IMR-90 (cell line): ENCODE results near the gene CAPN3. TPM values are rescaled to one million over a fixed set of nuclear protein-coding genes. Genes with fewer than 3 reads are reported as not detected.
"Not testable (repeated sequence)": the region's sequence is repeated elsewhere in the genome, so short reads cannot be mapped to it uniquely, and the experiment has no call there.

Experiments
- ATAC-seq: fragments of 200-7000 bp; cut with Tn5 transposase; 2 replicates; pipeline ENCODE4 v1.9.1; 2020; ENCODE audit warnings: low read depth, mild to moderate bottlenecking, moderate library complexity
- BruUV-seq: library from RNA; stranded (reverse); fragments of 400-500 nt; replicated peaks from 2 replicates; lab custom pipeline; 2021; lab: Mats Ljungman, UMichigan
- CTCF ChIA-PET: fragments of 300-600 bp; formaldehyde crosslinking; extraction: SDS; loops from one replicate; lab custom pipeline; 2021; ENCODE audit warnings: antibody characterized with exemption; lab: Yijun Ruan, JAX
- POLR2A ChIA-PET: fragments of 300-600 bp; sonication (Branson Sonifier 250); formaldehyde crosslinking; loops from one replicate; lab custom pipeline; 2022; ENCODE audit warnings: antibody characterized with exemption; ENCODE audit not compliant: unreplicated experiment; lab: Charles Lee
- DNase-seq: peaks from one replicate; pipeline ENCODE4 v3.0.0; 2013
- H2AFZ ChIP-seq: replicated peaks from 2 replicates; pipeline ENCODE3; 2013; ENCODE audit warnings: low read length, mild to moderate bottlenecking; ENCODE audit not compliant: poor library complexity
- H2AK5ac ChIP-seq: 2 replicates; pipeline ENCODE4 v1.6.1; 2013; ENCODE audit warnings: low read depth, low read length, inconsistent platforms
- H2AK9ac ChIP-seq: replicated peaks from 2 replicates; pipeline ENCODE3; 2013; ENCODE audit warnings: mild to moderate bottlenecking, low read depth, low read length, moderate library complexity; ENCODE audit not compliant: poor library complexity
- H2BK120ac ChIP-seq: 2 replicates; pipeline ENCODE4 v1.6.1; 2013; ENCODE audit warnings: low read depth, low read length, inconsistent platforms
- H2BK15ac ChIP-seq: 3 replicates; pipeline ENCODE4 v1.6.1; 2013; ENCODE audit warnings: low read depth, low read length, inconsistent platforms
- H2BK20ac ChIP-seq: 2 replicates; pipeline ENCODE4 v1.6.1; 2013; ENCODE audit warnings: low read depth, mild to moderate bottlenecking, inconsistent platforms, low read length, moderate library complexity
- H2BK5ac ChIP-seq: 2 replicates; pipeline ENCODE4 v1.6.1; 2013; ENCODE audit warnings: mild to moderate bottlenecking, low read depth, low read length, inconsistent platforms; ENCODE audit not compliant: poor library complexity, severe bottlenecking
- H3K14ac ChIP-seq: replicated peaks from 2 replicates; pipeline ENCODE4 v1.6.1; 2013; ENCODE audit warnings: low read depth, low read length, inconsistent platforms
- H3K18ac ChIP-seq: 2 replicates; pipeline ENCODE4 v1.6.1; 2013; ENCODE audit warnings: low read depth, low read length, control low read depth
- H3K23ac ChIP-seq: 2 replicates; pipeline ENCODE4 v1.6.1; 2013; ENCODE audit warnings: low read depth, low read length, inconsistent platforms
- H3K27ac ChIP-seq: 2 replicates; pipeline ENCODE4 v1.5.1; 2013; ENCODE audit warnings: mild to moderate bottlenecking, control low read depth, low read length; ENCODE audit not compliant: insufficient read depth
- H3K27me3 ChIP-seq: 2 replicates; pipeline ENCODE4 v1.6.1; 2013; ENCODE audit warnings: low read length; ENCODE audit not compliant: control insufficient read depth, insufficient read depth
- H3K36me3 ChIP-seq: 2 replicates; pipeline ENCODE4 v1.6.1; 2013; ENCODE audit warnings: low read length, mixed read lengths; ENCODE audit not compliant: control insufficient read depth, insufficient read depth
- H3K4ac ChIP-seq: 2 replicates; pipeline ENCODE4 v1.6.1; 2013; ENCODE audit warnings: low read depth, low read length, inconsistent platforms
- H3K4me1 ChIP-seq: 2 replicates; pipeline ENCODE4 v1.6.1; 2013; ENCODE audit warnings: low read length, mixed read lengths; ENCODE audit not compliant: control insufficient read depth, insufficient read depth
- H3K4me2 ChIP-seq: 2 replicates; pipeline ENCODE4 v1.6.1; 2013; ENCODE audit warnings: low read depth, mild to moderate bottlenecking, control low read depth, low read length, moderate library complexity
- H3K4me3 ChIP-seq: 2 replicates; pipeline ENCODE4 v1.5.1; 2013; ENCODE audit warnings: low read depth, mild to moderate bottlenecking, control low read depth, low read length, moderate library complexity; ENCODE audit not compliant: insufficient read depth
- H3K56ac ChIP-seq: 2 replicates; pipeline ENCODE4 v1.6.1; 2013; ENCODE audit warnings: low read length, inconsistent platforms; ENCODE audit not compliant: insufficient read depth; ENCODE audit errors: extremely low read depth
- H3K79me1 ChIP-seq, 2 experiments: 2 replicates each; pipeline ENCODE4 v1.6.1; 2013; ENCODE audit warnings: low read length in 2 of 2, inconsistent platforms in 1 of 2, low read depth in 1 of 2
- H3K9ac ChIP-seq: 2 replicates; pipeline ENCODE4 v1.6.1; 2013; ENCODE audit warnings: low read depth, low read length, control low read depth
- H3K9me1 ChIP-seq: 2 replicates; pipeline ENCODE4 v1.6.1; 2013; ENCODE audit warnings: low read length, inconsistent platforms; ENCODE audit not compliant: insufficient read depth
- H3K9me3 ChIP-seq: 2 replicates; pipeline ENCODE4 v1.6.1; 2013; ENCODE audit warnings: low read length; ENCODE audit not compliant: control insufficient read depth, insufficient read depth
- H4K20me1 ChIP-seq: 2 replicates; pipeline ENCODE4 v1.6.1; 2013; ENCODE audit warnings: low read length, inconsistent platforms; ENCODE audit not compliant: insufficient read depth
- H4K5ac ChIP-seq: 2 replicates; pipeline ENCODE4 v1.6.1; 2013; ENCODE audit warnings: mild to moderate bottlenecking, low read depth, low read length, control low read depth
- H4K8ac ChIP-seq, 2 experiments: 2 replicates each; pipeline ENCODE4 v1.6.1; 2013; ENCODE audit warnings: low read depth in 2 of 2, low read length in 2 of 2, control low read depth in 1 of 2, inconsistent platforms in 1 of 2
- H4K91ac ChIP-seq: 2 replicates; pipeline ENCODE4 v1.6.1; 2013; ENCODE audit warnings: low read depth, low read length, inconsistent platforms; ENCODE audit not compliant: insufficient read depth
- WGBS, 2 experiments: methylation state at CpG; one replicate each; pipeline versions ENCODE4 v1.1.5 to v1.1.7; 2013; ENCODE audit warnings: missing lambda C conversion rate in 2 of 2; ENCODE audit not compliant: insufficient read length in 1 of 2; ENCODE audit errors: extremely low coverage in 2 of 2; 5-methylcytosine and 5-hydroxymethylcytosine counted together
- dilution Hi-C: fragments of 300-500 bp; cut with HindIII; formaldehyde crosslinking; loops from one replicate; pipeline ENCODE4 v1.14.3; 2018; ENCODE audit warnings: low sequenced_read_pairs; ENCODE audit not compliant: unreplicated experiment
- in situ Hi-C: fragments of 300-500 bp; cut with MboI; formaldehyde crosslinking; loops from 3 replicates; pipeline ENCODE4 v1.14.3; 2019; ENCODE audit warnings: low sequenced_read_pairs, inconsistent platforms, mixed read lengths
- intact Hi-C: fragments of 100-400 bp; cut with micrococcal nuclease; formaldehyde crosslinking; loops from 2 replicates; pipeline ENCODE4 v1.10.0; 2022
- polyA plus RNA-seq, 3 experiments: library from polyadenylated mRNA; depleted of rRNA; stranded (reverse); fragments of >200 nt; gene quantifications; 2 replicates each; pipeline ENCODE4 v1.2.3, GENCODE V29; 2012; ENCODE audit warnings: low replicate concordance in 1 of 3
- total RNA-seq: library from RNA; depleted of rRNA; stranded (reverse); fragments of >200 nt; gene quantifications from 2 replicates; pipeline ENCODE4 v1.2.3, GENCODE V29; 2012

Gene CAPN3
- total and polyA plus RNA-seq, 2 of the 4 experiments (the other 2 are of a cell fraction): 1.1 to 1.4 TPM

- H3K18ac ChIP-seq, H4K91ac ChIP-seq, H4K5ac ChIP-seq, H3K4me2 ChIP-seq, H3K27ac ChIP-seq, H3K23ac ChIP-seq, H3K4me1 ChIP-seq, H2AK5ac ChIP-seq, H2BK20ac ChIP-seq, H3K4ac ChIP-seq, H3K9me1 ChIP-seq, dilution Hi-C loops, H3K36me3 ChIP-seq, H2AK9ac ChIP-seq, POLR2A ChIA-PET, H3K9me3 ChIP-seq, in situ Hi-C loops, H2BK120ac ChIP-seq, H3K79me1 ChIP-seq, H2AFZ ChIP-seq, H2BK5ac ChIP-seq, DNase-seq, CTCF ChIA-PET, H4K20me1 ChIP-seq, H3K4me3 ChIP-seq, H2BK15ac ChIP-seq, H3K27me3 ChIP-seq, BruUV-seq, H3K9ac ChIP-seq, intact Hi-C loops, ATAC-seq, H4K8ac ChIP-seq, H3K56ac ChIP-seq, H3K14ac ChIP-seq: not testable (repeated sequence)
- no CpG with 5 or more reads among the region's 1 CpG for WGBS, 2 experiments
These were observed 22.7 kb upstream of the CAPN3 start for GRCh38 chr15:42336650-42337049.

DNA sequence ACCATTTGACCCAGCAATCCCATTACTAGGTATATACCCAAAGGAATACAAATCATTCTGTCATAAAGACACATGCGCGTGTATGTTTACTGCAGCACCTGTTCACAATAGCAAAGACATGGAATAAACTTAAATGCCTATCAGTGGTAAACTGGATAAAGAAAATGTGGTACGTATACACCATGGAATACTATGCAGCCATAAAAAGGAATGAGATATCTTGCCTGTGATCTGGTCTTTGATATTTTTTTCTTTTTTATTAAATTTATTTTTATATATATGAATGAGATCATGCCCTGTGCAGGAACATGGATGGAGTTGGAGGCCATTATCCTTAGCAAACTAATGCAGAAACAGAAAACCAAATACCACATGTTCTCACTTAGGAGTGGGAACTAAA is 22.2 kb upstream of the CAPN3 start:
- H4K91ac ChIP-seq, H4K20me1 ChIP-seq, H3K23ac ChIP-seq, ATAC-seq, H3K4ac ChIP-seq, in situ Hi-C loops, H3K4me3 ChIP-seq, H2AFZ ChIP-seq, H3K27ac ChIP-seq, H2BK5ac ChIP-seq, DNase-seq, dilution Hi-C loops, H3K79me1 ChIP-seq, H2BK15ac ChIP-seq, H3K9me1 ChIP-seq, H3K56ac ChIP-seq, H2AK9ac ChIP-seq, H4K5ac ChIP-seq, H3K18ac ChIP-seq, H4K8ac ChIP-seq, BruUV-seq, H2BK120ac ChIP-seq, H3K27me3 ChIP-seq, H3K9me3 ChIP-seq, H2BK20ac ChIP-seq, H3K9ac ChIP-seq, H3K4me2 ChIP-seq, H2AK5ac ChIP-seq, CTCF ChIA-PET, POLR2A ChIA-PET, H3K14ac ChIP-seq, H3K36me3 ChIP-seq, H3K4me1 ChIP-seq, intact Hi-C loops: not testable (repeated sequence)
- no CpG with 5 or more reads among the region's 3 CpGs for WGBS, 2 experiments
